ENCODE results near the gene VIPR2.

Gene VIPR2

GRCh38 chr7:159122276-159122675 is 22.4 kb downstream of the VIPR2 start:
- intact Hi-C loops (cut with DNase I; ENCODE audit: low total_unique reads), result no loop called here
- DNase-seq, result peak in 1 of 2 donors; percentile 33
- Histone ChIP-seq H3K27me3 (no peaks in the 10 kb centered on the region), H3K9me3 (no peaks in the 10 kb centered on the region), H3K36me3 (peaks cover 0 to 8% (median 0%) of the 10 kb centered on the region in 3 donors), H3K4me3 (no peak overlapping the region), H3K4me1 (no peaks in the 10 kb centered on the region), H3K27ac (no peak overlapping the region)
- TF ChIP-seq, protein P1, sequence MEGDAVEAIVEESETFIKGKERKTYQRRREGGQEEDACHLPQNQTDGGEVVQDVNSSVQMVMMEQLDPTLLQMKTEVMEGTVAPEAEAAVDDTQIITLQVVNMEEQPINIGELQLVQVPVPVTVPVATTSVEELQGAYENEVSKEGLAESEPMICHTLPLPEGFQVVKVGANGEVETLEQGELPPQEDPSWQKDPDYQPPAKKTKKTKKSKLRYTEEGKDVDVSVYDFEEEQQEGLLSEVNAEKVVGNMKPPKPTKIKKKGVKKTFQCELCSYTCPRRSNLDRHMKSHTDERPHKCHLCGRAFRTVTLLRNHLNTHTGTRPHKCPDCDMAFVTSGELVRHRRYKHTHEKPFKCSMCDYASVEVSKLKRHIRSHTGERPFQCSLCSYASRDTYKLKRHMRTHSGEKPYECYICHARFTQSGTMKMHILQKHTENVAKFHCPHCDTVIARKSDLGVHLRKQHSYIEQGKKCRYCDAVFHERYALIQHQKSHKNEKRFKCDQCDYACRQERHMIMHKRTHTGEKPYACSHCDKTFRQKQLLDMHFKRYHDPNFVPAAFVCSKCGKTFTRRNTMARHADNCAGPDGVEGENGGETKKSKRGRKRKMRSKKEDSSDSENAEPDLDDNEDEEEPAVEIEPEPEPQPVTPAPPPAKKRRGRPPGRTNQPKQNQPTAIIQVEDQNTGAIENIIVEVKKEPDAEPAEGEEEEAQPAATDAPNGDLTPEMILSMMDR (IDR thresholded peaks at IDR 0.05), result no peak

- Histone ChIP-seq H3K27ac (no peak overlapping the region), H3K36me3 (peaks cover 0 to 11% (median 0%) of the 10 kb centered on the region in 3 donors), H3K4me1 (peaks cover 0 to under 1% (median 0%) of the 10 kb centered on the region in 4 donors), H3K27me3 (no peaks in the 10 kb centered on the region), H3K9me3 (no peaks in the 10 kb centered on the region), H3K4me3 (no peak overlapping the region)
- TF ChIP-seq, protein P1 (IDR thresholded peaks at IDR 0.05), result no peak
- no peak for DNase-seq
- intact Hi-C loops (cut with DNase I; ENCODE audit: low total_unique reads), result no loop called here
These were observed 23.2 kb downstream of the VIPR2 start for GRCh38 chr7:159121476-159121875.

DNA sequence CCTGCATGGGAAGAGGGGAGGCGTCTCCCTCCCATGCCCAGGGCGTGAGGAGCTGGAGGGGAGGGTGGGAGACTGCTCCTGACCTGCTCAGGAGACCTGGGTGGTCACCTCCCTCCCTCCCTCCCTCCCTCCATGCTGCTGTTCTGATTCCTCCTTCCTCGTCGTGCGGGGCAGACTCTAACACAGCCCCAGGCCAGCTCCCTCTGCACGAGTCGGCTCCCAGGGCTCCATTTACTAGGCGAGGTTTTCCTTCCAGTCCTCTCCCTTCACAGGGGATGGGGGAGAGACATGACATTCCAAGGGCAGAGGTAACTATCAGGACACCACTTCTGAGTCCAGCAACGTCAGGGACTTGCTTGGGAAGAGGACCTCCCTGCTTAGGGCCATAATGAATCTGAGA is 23.6 kb downstream of the VIPR2 start:
- TF ChIP-seq, protein P1 (IDR thresholded peaks at IDR 0.05), result no peak

GRCh38 chr7:159120540-159120919 is 24.1 kb downstream of the VIPR2 start:
- TF ChIP-seq, protein P1 (IDR thresholded peaks at IDR 0.05), result no peak
- intact Hi-C loops (cut with DNase I; ENCODE audit: low total_unique reads), result no loop called here
- no peak overlapping the region for H3K27ac ChIP-seq

More for the DNA sequence above, 23.6 kb downstream of the VIPR2 start:
- peak in 1 of 2 donors; percentile 47 for DNase-seq
- Histone ChIP-seq H3K4me1 (peaks cover 0 to 4% (median 0%) of the 10 kb centered on the region in 4 donors), H3K36me3 (peaks cover 0 to 11% (median 0%) of the 10 kb centered on the region in 3 donors), H3K27ac (no peak overlapping the region), H3K27me3 (no peaks in the 10 kb centered on the region), H3K4me3 (no peak overlapping the region), H3K9me3 (no peaks in the 10 kb centered on the region)
- intact Hi-C loops (cut with DNase I; ENCODE audit: low total_unique reads), result no loop called here

DNA sequence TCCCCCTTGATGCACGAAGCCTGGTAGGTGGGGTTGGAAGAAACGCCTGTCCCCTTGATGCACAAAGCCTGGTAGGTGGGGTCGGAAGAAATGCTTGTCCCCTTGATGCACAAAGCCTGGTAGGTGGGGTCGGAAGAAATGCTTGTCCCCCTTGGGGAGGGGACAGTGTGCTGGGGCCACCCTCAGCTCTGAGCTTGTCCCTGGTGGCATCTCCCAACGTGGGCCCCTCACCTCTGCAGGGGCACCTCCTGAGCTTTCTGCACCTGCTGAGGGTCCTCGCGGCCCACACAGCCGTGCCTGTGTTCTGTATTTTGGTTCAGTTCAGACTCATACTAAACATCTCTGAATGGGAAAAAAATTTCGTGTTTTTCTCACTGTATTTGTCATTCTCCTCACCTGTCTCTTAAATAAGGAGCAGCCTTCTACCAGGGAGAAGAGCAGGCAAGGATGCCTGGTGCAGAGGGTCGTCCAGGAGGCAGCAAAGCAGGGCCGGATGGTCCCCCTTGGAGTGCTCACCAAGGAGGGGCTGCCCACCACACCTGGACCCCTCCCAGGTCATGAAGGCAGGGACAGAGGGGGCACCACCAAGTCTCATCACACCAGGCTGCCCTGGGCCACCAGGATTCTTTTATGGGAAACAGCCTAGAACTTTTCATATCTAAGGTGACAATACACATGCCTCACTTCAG is 24.7 kb downstream of the VIPR2 start:
- intact Hi-C loops (cut with DNase I; ENCODE audit: low total_unique reads), result no loop called here
- DNase-seq, result peak in 1 of 2 donors; percentile 40

More at GRCh38 chr7:159120540-159120919, 24.1 kb downstream of the VIPR2 start:
- Histone ChIP-seq H3K27me3 (no peaks in the 10 kb centered on the region), H3K4me1 (peaks cover 0 to 10% (median 2%) of the 10 kb centered on the region in 4 donors), H3K4me3 (no peak overlapping the region), H3K9me3 (no peaks in the 10 kb centered on the region), H3K36me3 (peaks cover 0 to 11% (median 0%) of the 10 kb centered on the region in 3 donors)
- DNase-seq, result peak in 1 of 2 donors; percentile 32

More for the DNA sequence above, 24.7 kb downstream of the VIPR2 start:
- peaks cover 0 to 15% (median 5%) of the 10 kb centered on the region in 4 donors for H3K4me1 ChIP-seq
- peaks cover 0 to 11% (median 0%) of the 10 kb centered on the region in 3 donors for H3K36me3 ChIP-seq
- no peaks in the 10 kb centered on the region for H3K9me3 ChIP-seq
- H3K27me3 ChIP-seq, result no peaks in the 10 kb centered on the region
- TF ChIP-seq, protein P1 (IDR thresholded peaks at IDR 0.05), result no peak
- H3K27ac ChIP-seq, result no peak overlapping the region
- H3K4me3 ChIP-seq, result no peak overlapping the region

Data from tibial artery (tissue), 4 donors.